Bladder microvascular endothelial cell (primary cell): Measurements from ENCODE around the gene GLYAT. TPM values are rescaled to one million over a fixed set of nuclear protein-coding genes. Genes with fewer than 3 reads are reported as not detected.

Experiments used
- total RNA-seq: library from RNA; depleted of rRNA; stranded (reverse); fragments of >200 nt; gene quantifications from 2 replicates; pipeline ENCODE4 v1.2.3, GENCODE V29; 2014

Gene GLYAT
- not detected in 2 replicates for total RNA-seq

GRCh38 chr11:58731819-58732218, at the start of gene GLYAT:
Gene GLYAT, minus strand, starts transcription at chr11:58731943. Its CDS starts 7,447 bp downstream, at chr11:58724496.

Other genes starting within 250 kb of the GLYAT start
- not detected in 2 replicates for gene OR5B21, start 223.8 kb downstream of the GLYAT start, total RNA-seq
- gene LPXN, start 156.1 kb downstream of the GLYAT start, total RNA-seq: 1.9 and 3.7 TPM in 2 replicates
- 29.6 and 45.2 TPM in 2 replicates for gene ZFP91, start 152.9 kb downstream of the GLYAT start, total RNA-seq
- 0.97 and 2.7 TPM in 2 replicates for gene CNTF, start 109.3 kb downstream of the GLYAT start, total RNA-seq
- gene GLYATL2, start 112.8 kb upstream of the GLYAT start, total RNA-seq: 0.31 TPM in 1 of 2 replicates, not detected in the other
- gene GLYATL1, start 207.5 kb upstream of the GLYAT start, total RNA-seq: not detected in 2 replicates